DMS79 (cell line): ENCODE data around the gene ZXDC.
A peak's percentile ranks its signal among the peaks of the same experiment; 100 is the strongest.

Experiments used
- DNase-seq: peaks from one replicate; lab custom pipeline; 2025; lab: John Stamatoyannopoulos, UW

The ZXDC gene

GRCh38 chr3:126415661-126416591, 59.8 kb downstream of the ZXDC start:
- peak; percentile 3 for DNase-seq

GRCh38 chr3:126414961-126415660, 60.6 kb downstream of the ZXDC start:
- DNase-seq, result no peak

- no peak for DNase-seq
These were observed 61.3 kb downstream of the ZXDC start for GRCh38 chr3:126414406-126414805.

DNA sequence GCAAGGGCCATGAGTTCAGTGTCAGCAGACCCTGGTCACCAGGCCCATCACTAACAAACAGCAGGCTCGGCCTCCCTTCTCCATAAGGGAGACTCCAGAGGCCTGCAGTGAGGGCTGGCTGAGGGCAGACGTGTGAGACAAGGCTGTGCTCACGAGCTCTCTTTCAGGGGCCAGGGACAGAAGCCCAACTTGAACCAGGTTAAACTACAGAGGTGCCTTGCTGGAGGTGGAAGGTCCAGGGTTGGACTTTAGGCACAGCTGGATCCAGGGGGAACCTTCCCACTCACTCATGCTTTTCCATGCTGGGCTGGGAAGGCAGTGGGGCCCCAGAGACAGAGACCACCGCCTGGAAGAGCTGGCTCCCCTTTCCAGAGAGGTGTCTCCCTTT, 62.0 kb downstream of the ZXDC start:
- DNase-seq, result no peak

GRCh38 chr3:126412841-126413692, 62.6 kb downstream of the ZXDC start:
- DNase-seq, result no peak

GRCh38 chr3:126408099-126408498, 67.6 kb downstream of the ZXDC start:
- DNase-seq, result no peak

- no peak for DNase-seq
These were observed 68.2 kb downstream of the ZXDC start for GRCh38 chr3:126407412-126408044.

DNA sequence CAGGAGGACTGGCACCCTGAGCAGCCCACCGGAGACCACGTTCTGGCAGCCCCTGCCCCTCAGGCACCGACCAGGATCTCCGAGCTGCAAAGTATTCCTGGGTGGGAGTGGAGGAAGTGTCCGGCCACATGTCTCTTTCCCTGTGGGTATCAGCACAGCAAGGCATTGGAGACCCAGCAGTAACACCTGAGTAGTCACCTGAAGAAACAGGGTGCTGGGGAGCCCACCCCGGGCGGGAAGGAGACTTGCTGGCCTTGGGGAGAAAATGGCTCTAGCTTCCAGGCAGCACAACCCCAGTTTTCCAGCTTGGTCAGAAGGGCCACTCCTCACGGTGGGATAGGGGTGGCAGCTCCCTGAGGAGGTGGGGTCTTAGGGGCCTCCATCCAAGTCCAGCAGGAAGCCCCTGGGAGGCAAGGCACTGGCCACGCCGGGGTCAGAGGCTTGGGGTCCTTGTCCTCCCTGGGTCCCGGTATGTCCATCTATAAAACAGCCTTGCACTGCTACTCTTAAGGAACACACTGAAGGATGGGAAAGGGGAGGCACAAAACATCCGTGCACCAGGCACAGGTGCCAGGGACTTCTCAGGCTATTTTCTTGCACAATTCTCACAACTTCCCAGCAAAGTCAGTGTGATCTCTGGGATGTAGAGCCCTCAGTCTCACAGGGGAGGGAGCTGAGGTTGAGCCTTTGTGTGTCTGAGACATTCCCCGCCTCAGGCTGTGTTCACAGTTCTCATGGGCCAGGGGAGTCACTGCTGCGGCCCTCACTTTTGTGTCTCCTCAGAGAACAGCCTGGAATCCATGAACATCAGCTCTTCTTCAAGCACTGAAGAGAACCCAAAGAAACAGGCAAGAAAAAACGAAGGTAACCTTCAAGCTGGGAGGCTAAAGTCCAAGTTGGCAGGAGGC, 69.0 kb downstream of the ZXDC start:
- DNase-seq, result no peak

- DNase-seq, result no peak
These were observed 72.9 kb downstream of the ZXDC start for GRCh38 chr3:126402666-126403302.

DNA sequence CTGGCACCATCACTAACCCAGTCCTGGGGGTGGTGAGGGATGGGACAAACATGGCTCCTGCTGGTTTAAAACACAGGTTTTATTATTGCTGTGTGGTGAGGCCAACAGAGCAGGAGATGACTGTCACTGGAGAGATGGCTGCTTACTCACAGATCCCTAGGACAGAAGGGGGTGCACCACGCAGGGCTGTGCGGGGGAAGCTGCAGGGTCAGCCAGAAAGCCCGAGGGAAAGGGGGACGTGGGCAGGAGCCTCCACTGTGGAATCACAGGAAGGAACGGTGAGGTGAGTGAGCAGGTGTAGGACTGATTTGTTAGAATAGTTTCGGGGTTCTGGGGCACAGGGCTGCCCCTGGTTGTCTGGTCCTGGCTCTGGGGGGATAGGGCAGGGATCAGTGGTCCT, 73.5 kb downstream of the ZXDC start:
- no peak for DNase-seq

DNA sequence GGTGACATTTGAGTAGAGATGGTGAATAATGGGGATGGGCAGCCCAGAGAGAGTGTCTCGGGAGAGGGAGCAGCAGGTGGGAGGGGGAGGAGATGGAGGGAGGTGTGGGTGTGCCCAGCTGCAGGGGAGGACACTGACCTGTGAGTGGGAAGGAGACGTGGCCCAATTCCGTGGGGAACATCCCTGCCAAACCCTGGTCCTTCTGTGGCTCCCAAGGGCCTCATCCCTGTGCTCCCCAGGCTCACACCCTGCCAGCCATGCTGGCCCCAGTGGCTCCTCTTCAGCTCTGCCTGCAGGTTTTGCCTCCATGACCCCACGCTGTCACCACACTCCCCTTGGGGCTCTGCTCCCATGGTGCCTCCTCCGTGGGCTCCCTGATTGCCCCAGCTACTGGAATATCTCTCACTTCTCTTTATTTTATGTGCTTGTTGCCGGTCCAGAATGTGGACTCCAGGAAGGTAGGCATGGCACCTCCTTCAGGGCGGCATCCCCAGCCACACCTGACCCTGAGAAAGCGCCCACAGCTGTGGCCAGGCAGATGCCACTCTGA, 74.0 kb downstream of the ZXDC start:
- DNase-seq, result no peak

- DNase-seq, result no peak
These were observed 75.9 kb downstream of the ZXDC start for GRCh38 chr3:126399756-126400155.

DNA sequence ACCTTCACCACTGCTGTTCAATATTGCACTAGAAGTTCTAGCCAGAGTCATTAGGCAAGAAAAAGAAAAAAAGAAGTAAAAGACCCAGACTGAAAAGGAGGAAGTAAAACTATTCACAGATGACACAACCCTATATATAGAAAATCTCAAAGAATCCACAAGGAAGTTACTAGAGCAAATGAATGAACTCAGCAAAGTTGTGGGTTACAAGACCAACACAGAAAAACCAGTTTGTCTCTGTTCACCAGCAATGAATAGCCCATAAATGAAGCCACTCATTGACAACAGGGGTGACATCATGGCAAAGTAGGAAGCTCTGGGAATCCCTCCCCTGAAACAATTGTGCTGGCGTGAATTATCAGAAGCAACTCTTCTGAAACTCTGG, 76.3 kb downstream of the ZXDC start:
- no peak for DNase-seq

- no peak for DNase-seq
These were observed 77.0 kb downstream of the ZXDC start for GRCh38 chr3:126398423-126399350.

DNA sequence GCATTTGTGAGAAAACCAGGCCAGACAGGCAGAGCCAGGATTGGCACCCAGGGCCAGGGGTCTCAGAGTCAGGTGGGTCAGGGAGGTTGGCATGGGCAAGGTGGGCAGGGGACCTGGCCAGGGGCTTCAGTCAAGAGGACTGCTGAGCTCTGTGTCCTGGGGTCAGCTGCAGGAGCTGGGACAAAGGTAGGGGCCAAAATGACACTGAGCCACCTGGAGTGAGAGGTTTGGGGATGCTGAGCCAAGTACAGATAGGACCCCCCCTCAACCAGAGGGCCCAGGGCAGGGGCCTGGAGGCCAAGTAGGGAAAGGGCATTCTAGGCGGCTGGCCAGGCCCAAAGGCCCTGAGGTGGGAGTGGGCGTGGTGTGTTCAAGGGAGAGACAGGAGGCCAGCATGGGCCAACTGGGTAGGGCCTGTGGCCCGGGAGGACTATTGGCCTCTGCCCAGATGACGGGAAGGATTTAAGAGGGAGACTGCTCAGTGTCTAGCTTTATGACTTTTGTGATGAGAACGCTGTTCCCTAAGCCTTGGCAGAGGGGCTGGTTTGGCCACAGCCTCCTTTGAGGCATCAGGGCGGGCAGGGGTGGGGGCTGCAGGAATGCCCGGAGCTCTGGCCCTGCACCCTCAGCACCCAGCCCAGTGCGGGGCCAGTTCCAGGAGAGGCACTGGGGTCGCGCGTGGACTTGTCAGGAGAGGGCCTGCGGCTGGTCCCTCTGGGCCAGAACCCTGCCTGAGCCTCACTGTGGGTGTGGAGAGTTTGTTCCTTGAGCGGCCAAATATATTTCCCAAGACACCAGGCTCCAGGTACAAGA, 77.9 kb downstream of the ZXDC start:
- no peak for DNase-seq

- DNase-seq, result no peak
These were observed 79.2 kb downstream of the ZXDC start for GRCh38 chr3:126396536-126396935.

GRCh38 chr3:126395846-126396513, 79.7 kb downstream of the ZXDC start:
- DNase-seq, result no peak

GRCh38 chr3:126394977-126395321, 80.7 kb downstream of the ZXDC start:
- DNase-seq, result no peak
